K562 (cell line): ENCODE measurements around the gene ACTRT2.

ENCODE experiments used
- ARID2 ChIP-seq: fragments of 450-650 bp; IDR thresholded peaks from 2 replicates; pipeline ENCODE4 v1.6.1; 2017; ENCODE audit warnings: antibody characterized with exemption, mild to moderate bottlenecking
- CCNT2 ChIP-seq: IDR thresholded peaks from 2 replicates; pipeline ENCODE4 v1.6.1; 2011; ENCODE audit warnings: borderline replicate concordance, low read depth, mild to moderate bottlenecking, moderate library complexity, mixed read lengths, low read length; ENCODE audit not compliant: insufficient read length; ENCODE audit errors: extremely low read depth
- CEBPB ChIP-seq: fragments of 450-650 bp; IDR thresholded peaks from 2 replicates; pipeline ENCODE4 v1.6.1; 2016; ENCODE audit warnings: missing genetic modification characterization, missing compliant biosample characterization
- CHD4 ChIP-seq: fragments of 200-600 bp; sonication (generic); IDR thresholded peaks from 3 replicates; pipeline ENCODE4 v1.6.1; 2012; ENCODE audit warnings: low read depth, mild to moderate bottlenecking, mixed read lengths, low read length, inconsistent platforms; ENCODE audit not compliant: insufficient read depth, insufficient replicate concordance, poor library complexity, severe bottlenecking
- CREM ChIP-seq: IDR thresholded peaks from 2 replicates; pipeline ENCODE4 v1.6.1; 2014; ENCODE audit warnings: antibody characterized with exemption, low read depth
- PCBP2 ChIP-seq: fragments of 200-400 bp; formaldehyde crosslinking; IDR thresholded peaks from 2 replicates; pipeline ENCODE4 v1.6.1; 2018; ENCODE audit warnings: low read length, low read depth, mild to moderate bottlenecking, moderate library complexity; ENCODE audit not compliant: poor library complexity, severe bottlenecking
- RUNX1 ChIP-seq: sonication (generic); IDR thresholded peaks from 2 replicates; pipeline ENCODE4 v1.6.1; 2016; ENCODE audit warnings: antibody characterized with exemption, low read depth
- SP1 ChIP-seq: sonication (generic); formaldehyde crosslinking; IDR thresholded peaks from 2 replicates; pipeline ENCODE4 v1.8.1; 2022; ENCODE audit warnings: mild to moderate bottlenecking, missing genetic modification reagents
- XRCC5 ChIP-seq: fragments of 200-400 bp; formaldehyde crosslinking; IDR thresholded peaks from 2 replicates; pipeline ENCODE4 v1.6.1; 2017; ENCODE audit warnings: low read depth, mild to moderate bottlenecking, low read length
- ZNF445 ChIP-seq: fragments of 250-450 bp; sonication (Bioruptor Pico); IDR thresholded peaks from 2 replicates; pipeline ENCODE4 v1.4.0; 2020; ENCODE audit warnings: low read depth, mild to moderate bottlenecking, moderate library complexity
- TF ChIP-seq, protein P1 (sequence below), 3 experiments: IDR thresholded peaks in 2 of 3; conservative IDR thresholded peaks in 1 of 3; 2 replicates each; pipeline ENCODE4 v1.5.1; 2011 to 2012; ENCODE audit warnings: low read length in 3 of 3, mild to moderate bottlenecking in 3 of 3, control low read depth in 2 of 3, improper control_type of control experiment in 1 of 3, inconsistent platforms in 1 of 3, low read depth in 1 of 3, mixed read lengths in 1 of 3, moderate library complexity in 1 of 3; ENCODE audit not compliant: insufficient read depth in 2 of 3
- TF ChIP-seq, protein P2 (sequence below), 3 experiments: fragments of 200-800 bp in 1 of 3; sonication (Bioruptor generic) in 1 of 3; sonication (generic) in 1 of 3; formaldehyde crosslinking in 1 of 3; IDR thresholded peaks; 2 replicates each; pipeline versions ENCODE4 v1.6.1 to v1.8.0; 2016 to 2022; ENCODE audit warnings: mild to moderate bottlenecking in 2 of 3, missing compliant biosample characterization in 2 of 3, missing genetic modification characterization in 2 of 3, missing genetic modification reagents in 1 of 3
- TF ChIP-seq, protein P3 (sequence below): sonication (generic); formaldehyde crosslinking; IDR thresholded peaks from 2 replicates; pipeline ENCODE4 v1.9.0; 2022; ENCODE audit warnings: mild to moderate bottlenecking, missing genetic modification reagents

DNA sequence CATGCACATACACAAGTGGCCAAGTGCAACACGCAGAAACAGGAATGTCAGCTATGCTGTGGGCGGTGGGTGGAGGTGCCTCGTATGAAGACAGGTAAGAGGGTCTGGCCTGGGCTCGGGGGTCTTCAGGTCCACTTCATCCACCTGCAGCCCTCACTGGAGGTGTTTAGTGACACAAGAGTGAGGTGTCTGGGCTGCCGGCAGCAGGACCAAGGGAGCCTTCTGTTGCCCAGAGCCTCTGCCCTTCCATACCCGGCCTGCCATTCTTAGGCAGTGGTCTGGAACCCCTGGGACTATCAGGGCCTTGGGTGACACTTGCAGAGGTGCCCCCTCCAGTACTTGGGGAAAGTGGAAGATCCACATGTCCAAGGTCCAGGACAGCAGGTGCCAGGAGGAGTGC is 21.7 kb upstream of the ACTRT2 start:
- TF ChIP-seq, protein P1, sequence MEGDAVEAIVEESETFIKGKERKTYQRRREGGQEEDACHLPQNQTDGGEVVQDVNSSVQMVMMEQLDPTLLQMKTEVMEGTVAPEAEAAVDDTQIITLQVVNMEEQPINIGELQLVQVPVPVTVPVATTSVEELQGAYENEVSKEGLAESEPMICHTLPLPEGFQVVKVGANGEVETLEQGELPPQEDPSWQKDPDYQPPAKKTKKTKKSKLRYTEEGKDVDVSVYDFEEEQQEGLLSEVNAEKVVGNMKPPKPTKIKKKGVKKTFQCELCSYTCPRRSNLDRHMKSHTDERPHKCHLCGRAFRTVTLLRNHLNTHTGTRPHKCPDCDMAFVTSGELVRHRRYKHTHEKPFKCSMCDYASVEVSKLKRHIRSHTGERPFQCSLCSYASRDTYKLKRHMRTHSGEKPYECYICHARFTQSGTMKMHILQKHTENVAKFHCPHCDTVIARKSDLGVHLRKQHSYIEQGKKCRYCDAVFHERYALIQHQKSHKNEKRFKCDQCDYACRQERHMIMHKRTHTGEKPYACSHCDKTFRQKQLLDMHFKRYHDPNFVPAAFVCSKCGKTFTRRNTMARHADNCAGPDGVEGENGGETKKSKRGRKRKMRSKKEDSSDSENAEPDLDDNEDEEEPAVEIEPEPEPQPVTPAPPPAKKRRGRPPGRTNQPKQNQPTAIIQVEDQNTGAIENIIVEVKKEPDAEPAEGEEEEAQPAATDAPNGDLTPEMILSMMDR (IDR thresholded peaks at IDR 0.05 in 2 of 3, conservative IDR thresholded peaks at IDR 0.05 in 1 of 3; ENCODE audit: insufficient read depth in 2 of 3, low read depth in 1 of 3, low read length in 3 of 3): no peak
- TF ChIP-seq CEBPB (tag): no peak
- TF ChIP-seq CCNT2: no peak
- TF ChIP-seq PCBP2: no peak
- no peak for TF ChIP-seq CHD4
- no peak for TF ChIP-seq CREM
- no peak for TF ChIP-seq ARID2
- no peak for TF ChIP-seq XRCC5
- TF ChIP-seq, protein P2, sequence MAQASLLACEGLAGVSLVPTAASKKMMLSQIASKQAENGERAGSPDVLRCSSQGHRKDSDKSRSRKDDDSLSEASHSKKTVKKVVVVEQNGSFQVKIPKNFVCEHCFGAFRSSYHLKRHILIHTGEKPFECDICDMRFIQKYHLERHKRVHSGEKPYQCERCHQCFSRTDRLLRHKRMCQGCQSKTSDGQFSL (CRISPR knock-in tag; IDR thresholded peaks at IDR 0.05): no peak
- TF ChIP-seq, protein P2 (tag; IDR thresholded peaks at IDR 0.05): no peak
- TF ChIP-seq RUNX1: no peak
- no peak for TF ChIP-seq SP1
- TF ChIP-seq, protein P3, sequence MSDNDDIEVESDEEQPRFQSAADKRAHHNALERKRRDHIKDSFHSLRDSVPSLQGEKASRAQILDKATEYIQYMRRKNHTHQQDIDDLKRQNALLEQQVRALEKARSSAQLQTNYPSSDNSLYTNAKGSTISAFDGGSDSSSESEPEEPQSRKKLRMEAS (CRISPR knock-in tag): no peak
- TF ChIP-seq ZNF445 (CRISPR knock-in tag): no peak
